A549 (cell line): Measurements from ENCODE around the gene VPS45. TPM values are rescaled to one million over a fixed set of nuclear protein-coding genes. Genes with fewer than 3 reads are reported as not detected.

Source experiments
- ATAC-seq, 2 experiments: fragments of 200-7000 bp in 1 of 2; fragments of >200 bp in 1 of 2; cut with Nextera tagmentation in 1 of 2; cut with Tn5 transposase in 1 of 2; 3 replicates each; pipeline versions ENCODE4 v1.8.0 to v1.9.1; 2018 to 2020; ENCODE audit warnings: mild to moderate bottlenecking in 1 of 2, moderate library complexity in 1 of 2
- CTCF ChIA-PET: fragments of 300-600 bp; sonication (Branson Sonifier 250); formaldehyde crosslinking; extraction: SDS; loops from one replicate; lab custom pipeline; 2021; ENCODE audit warnings: antibody characterized with exemption, inconsistent platforms; lab: Yijun Ruan, JAX
- POLR2A ChIA-PET: fragments of 350-600 bp; formaldehyde crosslinking; extraction: SDS; loops from one replicate; lab custom pipeline; 2021; ENCODE audit warnings: antibody characterized with exemption, inconsistent platforms; lab: Yijun Ruan, JAX
- DNase-seq, 2 experiments: peaks; one replicate each; pipeline versions ENCODE4 v3.0.0 to v3.0.0-alpha.2; 2011 to 2016; ENCODE audit warnings: low read depth in 1 of 2, low spot score in 1 of 2
- FAIRE-seq: peaks from 2 replicates; lab custom pipeline; 2011; peaks lifted over from hg19 to GRCh38; lab: Jason Lieb, UNC
- H3K27ac ChIP-seq, 2 experiments: fragments of >200 bp; sonication (Bioruptor Twin); formaldehyde crosslinking; 3 replicates each; pipeline ENCODE4 v1.5.1; 2016 to 2017
- H3K4me1 ChIP-seq: fragments of >200 bp; sonication (Bioruptor Twin); formaldehyde crosslinking; 3 replicates; pipeline ENCODE4 v1.6.1; 2016
- H3K4me2 ChIP-seq: fragments of >200 bp; sonication (Bioruptor Twin); formaldehyde crosslinking; 3 replicates; pipeline ENCODE4 v1.6.1; 2016
- H3K4me3 ChIP-seq: fragments of >200 bp; sonication (Bioruptor Twin); formaldehyde crosslinking; 3 replicates; pipeline ENCODE4 v1.5.1; 2016
- H3K9me3 ChIP-seq: fragments of >200 bp; sonication (Bioruptor Twin); formaldehyde crosslinking; 3 replicates; pipeline ENCODE4 v1.6.1; 2016
- CBX2 ChIP-seq: fragments of 200-600 bp; sonication (generic); IDR thresholded peaks from 2 replicates; pipeline ENCODE4 v1.6.1; 2016; ENCODE audit warnings: low read depth, mild to moderate bottlenecking, borderline replicate concordance
- CTCF ChIP-seq: fragments of >200 bp; sonication (Bioruptor Twin); formaldehyde crosslinking; IDR thresholded peaks from 3 replicates; pipeline ENCODE4 v1.5.1; 2016
- EHMT2 ChIP-seq: fragments of 200-600 bp; sonication (generic); IDR thresholded peaks from 2 replicates; pipeline ENCODE4 v1.6.1; 2016; ENCODE audit warnings: antibody characterized with exemption, low read depth, mild to moderate bottlenecking, moderate library complexity
- EP300 ChIP-seq, 2 experiments: fragments of >200 bp; sonication (Bioruptor Twin); formaldehyde crosslinking; IDR thresholded peaks; 2 replicates in 1 of 2; 3 replicates in 1 of 2; pipeline ENCODE4 v1.6.1; 2016 to 2017
- FOSB ChIP-seq: fragments of 250-450 bp; sonication (Bioruptor Pico); IDR thresholded peaks from 2 replicates; pipeline ENCODE4 v1.5.0; 2020; ENCODE audit warnings: mild to moderate bottlenecking, moderate library complexity
- GATA3 ChIP-seq: IDR thresholded peaks from 2 replicates; pipeline ENCODE4 v1.6.1; 2012; ENCODE audit warnings: borderline replicate concordance
- HEYL ChIP-seq: fragments of 250-450 bp; sonication (Bioruptor Pico); IDR thresholded peaks from 2 replicates; pipeline ENCODE4 v1.8.0; 2021; ENCODE audit warnings: mild to moderate bottlenecking, moderate library complexity
- HOXA7 ChIP-seq: fragments of 250-450 bp; sonication (Bioruptor Pico); IDR thresholded peaks from 2 replicates; pipeline ENCODE4 v1.5.0; 2020; ENCODE audit warnings: mild to moderate bottlenecking, moderate library complexity
- JUNB ChIP-seq: fragments of >200 bp; sonication (Bioruptor Twin); formaldehyde crosslinking; IDR thresholded peaks from 2 replicates; pipeline ENCODE4 v1.6.1; 2016
- KDM1A ChIP-seq: fragments of 200-600 bp; sonication (generic); IDR thresholded peaks from 2 replicates; pipeline ENCODE4 v1.6.1; 2016; ENCODE audit warnings: low read depth, mild to moderate bottlenecking
- KDM5A ChIP-seq: fragments of 200-600 bp; sonication (generic); IDR thresholded peaks from 2 replicates; pipeline ENCODE4 v1.6.1; 2016; ENCODE audit warnings: antibody characterized with exemption, mild to moderate bottlenecking
- MAFK ChIP-seq: fragments of 450-650 bp; IDR thresholded peaks from 2 replicates; pipeline ENCODE4 v1.6.1; 2014; ENCODE audit not compliant: partially characterized antibody
- MAZ ChIP-seq: fragments of 150-350 bp; IDR thresholded peaks from 2 replicates; pipeline ENCODE4 v1.6.1; 2014; ENCODE audit warnings: antibody characterized with exemption, low read depth, low read length, borderline replicate concordance
- POLR2AphosphoS2 ChIP-seq: conservative IDR thresholded peaks from 2 replicates; pipeline ENCODE4 v1.6.1; 2012; ENCODE audit warnings: low read length, improper control_type of control experiment, inconsistent platforms
- RAD21 ChIP-seq, 2 experiments: fragments of >200 bp in 1 of 2; sonication (Bioruptor Twin) in 1 of 2; formaldehyde crosslinking in 1 of 2; IDR thresholded peaks in 1 of 2; conservative IDR thresholded peaks in 1 of 2; 2 replicates in 1 of 2; 3 replicates in 1 of 2; pipeline ENCODE4 v1.6.1; 2012 to 2018; ENCODE audit warnings: inconsistent platforms in 1 of 2
- RCOR1 ChIP-seq: fragments of 150-350 bp; IDR thresholded peaks from 2 replicates; pipeline ENCODE4 v1.6.1; 2014; ENCODE audit warnings: antibody characterized with exemption, low read length, low read depth
- TFCP2L1 ChIP-seq: fragments of 250-450 bp; sonication (Bioruptor Pico); IDR thresholded peaks from 2 replicates; pipeline ENCODE4 v1.5.0; 2021; ENCODE audit warnings: mild to moderate bottlenecking
- ZC3H11A ChIP-seq: fragments of 450-650 bp; IDR thresholded peaks from 2 replicates; pipeline ENCODE4 v1.6.1; 2014; ENCODE audit warnings: antibody characterized with exemption, mild to moderate bottlenecking
- ZFP36 ChIP-seq: fragments of 450-650 bp; IDR thresholded peaks from 2 replicates; pipeline ENCODE4 v1.6.1; 2014; ENCODE audit warnings: borderline replicate concordance; ENCODE audit not compliant: partially characterized antibody
- ZNF302 ChIP-seq: fragments of 250-450 bp; sonication (Bioruptor Pico); IDR thresholded peaks from 2 replicates; pipeline ENCODE4 v1.9.0; 2021; ENCODE audit warnings: inconsistent platforms, mild to moderate bottlenecking, moderate library complexity
- WGBS: methylation state at CpG from one replicate; pipeline ENCODE4 v1.1.6; 2017; ENCODE audit errors: missing lambda C conversion rate; 5-methylcytosine and 5-hydroxymethylcytosine counted together
- polyA plus RNA-seq, 4 experiments: library from polyadenylated mRNA; depleted of rRNA in 3 of 4; stranded (reverse); fragments of >200 nt; fragmentation: RNase III in 1 of 4; extraction: RNeasy Plus Mini Kit Qiagen cat#74134 plus additional on column Dnase treatment in 1 of 4; gene quantifications; 2 replicates in 3 of 4; 3 replicates in 1 of 4; pipeline ENCODE4 v1.2.3, GENCODE V29; 2011 to 2017
- TF ChIP-seq, protein P1 (sequence below): fragments of >200 bp; sonication (Bioruptor Twin); formaldehyde crosslinking; IDR thresholded peaks from 3 replicates; pipeline ENCODE4 v1.6.1; 2016
- TF ChIP-seq, protein P2 (sequence below): IDR thresholded peaks from 2 replicates; pipeline ENCODE4 v1.6.1; 2012

Gene VPS45
- polyA plus RNA-seq, 2 of the 4 experiments (the other 2 are of a cell fraction): 22.1 to 49.7 TPM

GRCh38 chr1:150034336-150034735 lies 33.2 kb upstream of the VPS45 start (continued):
- TF ChIP-seq CTCF (no peak), MAZ (no peak), KDM5A (no peak), RCOR1 (no peak), EHMT2 (no peak), HOXA7 (no peak)
- TF ChIP-seq, protein P1, sequence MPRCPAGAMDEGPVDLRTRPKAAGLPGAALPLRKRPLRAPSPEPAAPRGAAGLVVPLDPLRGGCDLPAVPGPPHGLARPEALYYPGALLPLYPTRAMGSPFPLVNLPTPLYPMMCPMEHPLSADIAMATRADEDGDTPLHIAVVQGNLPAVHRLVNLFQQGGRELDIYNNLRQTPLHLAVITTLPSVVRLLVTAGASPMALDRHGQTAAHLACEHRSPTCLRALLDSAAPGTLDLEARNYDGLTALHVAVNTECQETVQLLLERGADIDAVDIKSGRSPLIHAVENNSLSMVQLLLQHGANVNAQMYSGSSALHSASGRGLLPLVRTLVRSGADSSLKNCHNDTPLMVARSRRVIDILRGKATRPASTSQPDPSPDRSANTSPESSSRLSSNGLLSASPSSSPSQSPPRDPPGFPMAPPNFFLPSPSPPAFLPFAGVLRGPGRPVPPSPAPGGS: no peak

DNA sequence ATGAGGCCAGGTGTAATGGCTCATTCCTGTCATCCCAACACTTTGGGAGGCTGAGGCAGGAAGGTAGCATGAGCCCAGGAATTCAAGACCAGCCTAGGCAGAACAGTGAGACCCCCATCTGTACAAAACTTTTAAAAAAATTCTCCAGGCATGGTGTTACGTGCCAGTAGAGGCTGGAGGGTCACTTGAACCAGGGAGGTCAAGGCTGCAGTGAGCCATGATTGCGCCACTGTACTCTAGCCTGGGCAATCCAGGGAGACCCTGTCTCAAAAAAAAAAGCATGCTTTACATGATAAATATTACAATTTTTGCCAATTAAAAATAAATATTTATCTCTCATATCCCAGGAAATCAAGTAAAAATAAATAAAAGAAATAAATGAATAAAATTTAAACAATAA lies 17.6 kb upstream of the VPS45 start:
- TF ChIP-seq KDM1A: no peak
- no peak for TF ChIP-seq GATA3
- H3K4me1 ChIP-seq: 0 out of 3 replicates have a peak, but pooled peaks cover 3% of the 10 kb centered on the region
- FAIRE-seq (no peak), DNase-seq (no peak), ATAC-seq (no peak)
- POLR2A ChIA-PET: interaction anchor here (1.5 kb wide), 1 partner anchor 163 kb away, joined by 13 read pairs; a partner anchor contains a TSS
- CTCF ChIA-PET: interaction anchor here (0.6 to 3.1 kb wide), 33 partner anchors 11 to 189 kb away, joined by 3 to 24 read pairs (median 4); partner anchors contain the start of gene OTUD7B
- no peak overlapping the region for H3K27ac ChIP-seq
- WGBS: 75% methylated on average over 2 of the region's 2 CpGs
- no peaks in the 10 kb centered on the region for H3K9me3 ChIP-seq
- H3K4me3 ChIP-seq: no peak overlapping the region
- H3K4me2 ChIP-seq: no peak overlapping the region

- ChIA-PET POLR2A (interaction anchor here (1.5 kb wide), 1 partner anchor 164 kb away, joined by 13 read pairs; a partner anchor contains a TSS), CTCF (interaction anchor here (0.6 to 3.1 kb wide), 23 partner anchors 12 to 188 kb away, joined by 3 to 24 read pairs (median 5); partner anchors contain the start of gene OTUD7B)
- no peak for FAIRE-seq
- TF ChIP-seq ZNF302 (CRISPR knock-in tag) (no peak), EP300 (IDR thresholded peaks at IDR 0.05) (no peak), FOSB (no peak), POLR2AphosphoS2 (no peak), CBX2 (no peak), HEYL (no peak), KDM5A (no peak), TFCP2L1 (no peak), MAFK (no peak), RAD21 (conservative IDR thresholded peaks at IDR 0.05 in 1 of 2, IDR thresholded peaks at IDR 0.05 in 1 of 2) (no peak), ZC3H11A (no peak), ZFP36 (no peak), JUNB (no peak), CTCF (no peak)
- TF ChIP-seq, protein P1: no peak
- TF ChIP-seq, protein P2, sequence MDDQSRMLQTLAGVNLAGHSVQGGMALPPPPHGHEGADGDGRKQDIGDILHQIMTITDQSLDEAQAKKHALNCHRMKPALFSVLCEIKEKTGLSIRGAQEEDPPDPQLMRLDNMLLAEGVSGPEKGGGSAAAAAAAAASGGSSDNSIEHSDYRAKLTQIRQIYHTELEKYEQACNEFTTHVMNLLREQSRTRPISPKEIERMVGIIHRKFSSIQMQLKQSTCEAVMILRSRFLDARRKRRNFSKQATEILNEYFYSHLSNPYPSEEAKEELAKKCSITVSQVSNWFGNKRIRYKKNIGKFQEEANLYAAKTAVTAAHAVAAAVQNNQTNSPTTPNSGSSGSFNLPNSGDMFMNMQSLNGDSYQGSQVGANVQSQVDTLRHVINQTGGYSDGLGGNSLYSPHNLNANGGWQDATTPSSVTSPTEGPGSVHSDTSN: no peak
- TF ChIP-seq, all 56 proteins: peak for 0
- Histone ChIP-seq H3K27ac (no peak overlapping the region), H3K4me1 (0 out of 3 replicates have a peak, but pooled peaks cover 3% of the 10 kb centered on the region), H3K9me3 (no peaks in the 10 kb centered on the region), H3K4me3 (no peak overlapping the region), H3K4me2 (no peak overlapping the region)
- 53% methylated on average over 7 of the region's 7 CpGs for WGBS
- no peak for DNase-seq
- no peak for ATAC-seq
These were observed 16.5 kb upstream of the VPS45 start for GRCh38 chr1:150051089-150051373.
